Rectal smooth muscle tissue (tissue), 1 donor: ENCODE results near the gene DNAH17.

Source experiments
- H3K27ac ChIP-seq: one replicate; pipeline ENCODE4 v1.7.0; 2013; ENCODE audit warnings: low read depth, low read length, inconsistent platforms
- H3K27me3 ChIP-seq: one replicate; pipeline ENCODE4 v1.7.0; 2013; ENCODE audit warnings: low read length; ENCODE audit not compliant: control insufficient read depth, insufficient read depth
- H3K36me3 ChIP-seq: one replicate; pipeline ENCODE4 v1.7.0; 2013; ENCODE audit warnings: low read length; ENCODE audit not compliant: control insufficient read depth, insufficient read depth
- H3K4me1 ChIP-seq: one replicate; pipeline ENCODE4 v1.7.0; 2013; ENCODE audit warnings: low read length; ENCODE audit not compliant: control insufficient read depth, insufficient read depth
- H3K4me3 ChIP-seq: one replicate; pipeline ENCODE4 v1.7.0; 2013; ENCODE audit warnings: low read length
- H3K9ac ChIP-seq: one replicate; pipeline ENCODE4 v1.7.0; 2013; ENCODE audit warnings: low read length

Gene DNAH17, protein sequence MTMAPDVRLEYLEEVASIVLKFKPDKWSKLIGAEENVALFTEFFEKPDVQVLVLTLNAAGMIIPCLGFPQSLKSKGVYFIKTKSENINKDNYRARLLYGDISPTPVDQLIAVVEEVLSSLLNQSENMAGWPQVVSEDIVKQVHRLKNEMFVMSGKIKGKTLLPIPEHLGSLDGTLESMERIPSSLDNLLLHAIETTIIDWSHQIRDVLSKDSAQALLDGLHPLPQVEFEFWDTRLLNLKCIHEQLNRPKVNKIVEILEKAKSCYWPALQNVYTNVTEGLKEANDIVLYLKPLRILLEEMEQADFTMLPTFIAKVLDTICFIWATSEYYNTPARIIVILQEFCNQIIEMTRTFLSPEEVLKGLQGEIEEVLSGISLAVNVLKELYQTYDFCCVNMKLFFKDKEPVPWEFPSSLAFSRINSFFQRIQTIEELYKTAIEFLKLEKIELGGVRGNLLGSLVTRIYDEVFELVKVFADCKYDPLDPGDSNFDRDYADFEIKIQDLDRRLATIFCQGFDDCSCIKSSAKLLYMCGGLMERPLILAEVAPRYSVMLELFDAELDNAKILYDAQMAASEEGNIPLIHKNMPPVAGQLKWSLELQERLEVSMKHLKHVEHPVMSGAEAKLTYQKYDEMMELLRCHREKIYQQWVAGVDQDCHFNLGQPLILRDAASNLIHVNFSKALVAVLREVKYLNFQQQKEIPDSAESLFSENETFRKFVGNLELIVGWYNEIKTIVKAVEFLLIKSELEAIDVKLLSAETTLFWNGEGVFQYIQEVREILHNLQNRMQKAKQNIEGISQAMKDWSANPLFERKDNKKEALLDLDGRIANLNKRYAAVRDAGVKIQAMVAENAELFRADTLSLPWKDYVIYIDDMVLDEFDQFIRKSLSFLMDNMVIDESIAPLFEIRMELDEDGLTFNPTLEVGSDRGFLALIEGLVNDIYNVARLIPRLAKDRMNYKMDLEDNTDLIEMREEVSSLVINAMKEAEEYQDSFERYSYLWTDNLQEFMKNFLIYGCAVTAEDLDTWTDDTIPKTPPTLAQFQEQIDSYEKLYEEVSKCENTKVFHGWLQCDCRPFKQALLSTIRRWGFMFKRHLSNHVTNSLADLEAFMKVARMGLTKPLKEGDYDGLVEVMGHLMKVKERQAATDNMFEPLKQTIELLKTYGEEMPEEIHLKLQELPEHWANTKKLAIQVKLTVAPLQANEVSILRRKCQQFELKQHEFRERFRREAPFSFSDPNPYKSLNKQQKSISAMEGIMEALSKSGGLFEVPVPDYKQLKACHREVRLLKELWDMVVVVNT (N-terminal part only)

DNA sequence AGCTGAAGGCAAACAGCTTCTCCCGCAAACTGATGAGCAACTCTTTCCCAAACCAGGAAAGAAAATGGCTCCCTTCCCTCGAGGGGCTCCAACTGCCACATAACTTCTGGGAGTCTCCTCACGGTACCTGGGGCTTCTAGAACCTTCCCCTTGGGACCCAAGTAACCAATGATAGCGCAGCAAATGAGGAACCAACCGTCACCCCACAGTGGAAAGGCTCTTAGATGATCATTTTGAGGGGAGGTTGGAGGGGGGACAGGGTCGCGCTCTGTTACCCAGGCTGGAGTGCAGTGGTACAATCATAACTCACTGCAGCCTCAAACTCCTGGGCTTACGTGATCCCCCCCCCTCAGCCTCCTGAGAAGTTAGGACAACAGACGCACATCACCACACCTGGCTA, at the start of gene DNAH17:
TSS of gene DNAH17 (minus strand) at position 101 of the 400 bp plus-strand sequence. CDS start 2,339 bp downstream, outside the sequence.
- Histone ChIP-seq H3K4me3 (no peak within 1 kb of the TSS), H3K9ac (no peak within 1 kb of the TSS), H3K27me3 (no peaks in the 10 kb centered on the region), H3K36me3 (no peaks in the 10 kb centered on the region), H3K4me1 (no peaks in the 10 kb centered on the region), H3K27ac (no peak within 1 kb of the TSS)

DNA sequence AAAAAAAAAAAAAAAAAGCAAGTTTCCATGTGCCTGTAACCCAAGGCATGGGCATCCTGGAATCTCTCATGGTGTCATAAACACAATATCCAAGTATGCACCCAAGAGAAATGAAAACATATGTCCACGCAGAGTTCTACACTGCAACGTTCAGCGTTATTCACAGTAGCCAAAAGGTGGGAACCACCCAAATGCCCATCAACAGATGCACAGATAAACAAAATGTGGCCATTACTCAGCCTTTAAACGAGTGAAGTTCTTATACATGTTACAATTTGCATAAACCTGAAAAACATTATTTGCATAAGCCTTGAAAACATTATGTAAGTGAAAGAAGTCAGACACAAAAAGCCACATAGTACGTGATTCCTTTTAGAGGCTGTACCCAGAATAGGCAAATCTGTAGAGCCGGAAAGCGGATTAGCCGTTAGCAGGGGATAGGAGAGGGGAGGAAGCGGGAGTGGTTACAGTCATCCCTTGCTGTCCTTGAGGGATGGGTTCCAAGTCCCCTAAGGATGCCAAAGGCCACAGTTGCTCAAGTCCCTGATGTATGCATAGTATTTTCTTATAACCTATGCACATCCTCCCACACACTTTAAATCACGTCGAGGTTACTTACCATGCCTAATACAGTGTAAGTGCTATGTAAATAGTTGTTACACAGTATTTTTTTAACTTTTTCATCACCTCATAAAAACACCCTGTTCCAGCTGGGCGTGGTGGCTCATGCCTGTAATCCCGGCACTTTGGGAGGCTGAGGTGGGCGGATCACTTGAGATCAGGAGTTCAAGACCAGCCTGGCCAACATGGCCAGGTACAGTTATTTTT, 47.3 kb upstream of the DNAH17 start:
- Histone ChIP-seq H3K4me1 (no peaks in the 10 kb centered on the region), H3K27me3 (no peaks in the 10 kb centered on the region), H3K27ac (no peak overlapping the region), H3K9ac (no peak overlapping the region), H3K4me3 (no peak overlapping the region), H3K36me3 (no peaks in the 10 kb centered on the region)

DNA sequence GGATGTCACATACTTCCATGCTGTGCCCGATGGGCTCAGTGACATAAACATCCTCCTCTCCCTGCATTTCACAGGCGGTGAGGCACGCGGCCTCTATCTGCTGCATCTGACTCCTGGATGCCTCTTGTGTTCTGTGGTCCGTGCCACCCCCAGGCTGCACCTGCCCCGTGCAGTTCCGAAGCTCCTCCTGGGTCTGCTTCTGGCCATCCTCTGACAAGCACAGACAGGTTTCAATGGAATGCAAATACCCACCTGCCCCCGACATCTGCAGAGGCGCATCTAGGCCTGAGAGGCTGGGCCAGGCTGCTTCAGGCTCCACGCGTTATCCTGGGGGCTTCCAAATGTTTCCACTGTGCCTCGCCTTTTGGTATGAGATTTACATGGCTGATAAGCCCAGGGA, 46.3 kb upstream of the DNAH17 start:
- Histone ChIP-seq H3K27ac (no peak overlapping the region), H3K9ac (no peak overlapping the region), H3K36me3 (no peaks in the 10 kb centered on the region), H3K4me3 (no peak overlapping the region), H3K4me1 (no peaks in the 10 kb centered on the region), H3K27me3 (no peaks in the 10 kb centered on the region)

DNA sequence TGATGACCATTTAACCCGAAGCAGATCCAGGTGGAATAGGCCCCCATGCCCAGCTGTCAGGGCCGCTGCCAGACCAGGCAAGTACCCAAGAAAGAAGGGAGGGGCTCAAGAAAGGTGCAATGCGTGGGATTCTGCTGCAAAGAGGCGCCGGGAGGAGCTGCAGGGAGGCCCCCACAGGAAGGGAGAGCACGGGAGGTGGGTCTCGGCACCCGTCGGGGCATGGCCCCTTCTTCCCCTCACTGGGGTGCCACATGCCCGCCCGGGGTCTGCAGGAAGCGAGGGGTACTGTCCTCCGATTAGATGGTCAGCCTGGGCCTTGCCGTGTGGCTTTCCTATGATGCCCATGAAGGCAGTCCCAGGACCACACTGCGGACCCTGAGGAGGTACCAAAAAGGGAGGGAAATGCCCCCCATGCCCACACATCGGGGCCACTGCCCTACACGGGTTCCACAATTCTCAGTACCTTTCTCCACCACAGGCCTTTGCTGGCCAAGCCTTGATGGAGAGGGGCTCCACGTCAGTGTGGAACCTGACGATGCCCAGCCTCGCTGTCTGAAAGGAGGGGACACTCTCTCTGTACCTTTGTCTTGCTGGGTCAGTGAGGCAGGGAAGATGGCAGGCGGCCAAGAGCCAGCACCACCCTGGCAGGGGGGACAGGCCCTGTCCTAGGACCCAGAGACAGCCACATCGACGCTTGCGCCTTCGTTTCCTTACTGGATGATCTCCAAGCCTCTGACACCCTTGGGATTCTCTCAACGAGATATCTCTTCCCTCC, 45.5 kb upstream of the DNAH17 start:
- H3K4me1 ChIP-seq, result peaks cover 1% of the 10 kb centered on the region
- H3K27ac ChIP-seq, result no peak overlapping the region
- no peaks in the 10 kb centered on the region for H3K27me3 ChIP-seq
- no peaks in the 10 kb centered on the region for H3K36me3 ChIP-seq
- no peak overlapping the region for H3K4me3 ChIP-seq
- H3K9ac ChIP-seq, result no peak overlapping the region

DNA sequence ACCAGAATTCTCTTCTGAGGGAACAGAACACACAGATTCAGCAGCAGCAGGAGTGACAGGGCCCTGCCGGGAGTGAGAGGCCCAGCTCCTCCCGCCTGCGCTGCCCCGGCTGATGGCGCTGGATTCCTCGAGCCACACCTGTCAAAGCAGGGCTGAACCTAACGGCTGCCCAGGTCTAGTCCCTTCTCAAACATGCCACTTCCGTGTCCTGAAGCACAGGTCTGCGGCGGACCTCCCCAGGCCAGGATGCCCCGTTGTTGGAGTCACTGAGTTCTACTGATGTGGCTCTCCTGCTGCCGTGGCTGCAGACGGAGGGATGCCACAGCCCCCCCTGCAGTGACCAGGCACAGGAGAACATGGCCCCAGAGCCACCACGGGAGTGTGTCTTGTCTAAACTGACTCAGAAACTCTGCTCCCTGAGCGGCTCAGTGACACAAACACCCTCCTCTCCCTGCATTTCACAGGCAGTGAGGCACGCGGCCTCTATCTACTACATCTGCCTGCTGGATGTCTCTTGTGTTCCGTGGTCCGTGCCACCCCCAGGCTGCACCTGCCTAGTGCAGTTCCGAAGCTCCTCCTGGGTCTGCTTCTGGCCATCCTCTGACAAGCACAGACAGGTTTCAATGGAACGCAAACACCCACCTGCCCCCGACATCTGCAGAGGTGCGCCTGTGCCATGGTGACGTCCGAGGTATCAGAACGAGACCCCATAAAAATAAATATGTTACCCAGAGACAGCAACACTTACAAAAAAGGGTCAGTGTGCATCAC, 44.7 kb upstream of the DNAH17 start:
- Histone ChIP-seq H3K27ac (no peak overlapping the region), H3K36me3 (no peaks in the 10 kb centered on the region), H3K27me3 (no peaks in the 10 kb centered on the region)

DNA sequence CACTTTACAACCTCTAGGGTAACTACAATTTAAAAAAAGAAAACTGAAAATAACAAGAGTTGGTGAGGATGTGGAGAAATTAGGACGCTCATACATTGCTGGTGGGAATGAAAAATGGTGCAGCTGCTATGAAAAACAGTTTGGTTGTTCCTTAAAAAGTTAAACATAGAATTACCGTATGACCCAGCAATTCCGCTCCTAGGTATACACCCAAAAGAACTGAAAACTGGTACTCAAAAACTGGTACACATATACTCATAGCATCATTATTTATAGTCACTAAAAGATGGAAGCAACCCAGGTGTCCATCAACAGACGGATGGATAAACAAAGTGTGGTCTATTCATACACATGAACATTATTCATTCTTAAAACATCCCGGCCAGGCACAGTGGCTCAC, 42.9 kb upstream of the DNAH17 start:
- Histone ChIP-seq H3K9ac (no peak overlapping the region), H3K4me1 (peaks cover 6% of the 10 kb centered on the region), H3K36me3 (no peaks in the 10 kb centered on the region), H3K27ac (no peak overlapping the region), H3K27me3 (no peaks in the 10 kb centered on the region), H3K4me3 (no peak overlapping the region)

More for the DNA sequence above, 44.7 kb upstream of the DNAH17 start:
- Histone ChIP-seq H3K9ac (no peak overlapping the region), H3K4me3 (no peak overlapping the region), H3K4me1 (peaks cover 6% of the 10 kb centered on the region)

DNA sequence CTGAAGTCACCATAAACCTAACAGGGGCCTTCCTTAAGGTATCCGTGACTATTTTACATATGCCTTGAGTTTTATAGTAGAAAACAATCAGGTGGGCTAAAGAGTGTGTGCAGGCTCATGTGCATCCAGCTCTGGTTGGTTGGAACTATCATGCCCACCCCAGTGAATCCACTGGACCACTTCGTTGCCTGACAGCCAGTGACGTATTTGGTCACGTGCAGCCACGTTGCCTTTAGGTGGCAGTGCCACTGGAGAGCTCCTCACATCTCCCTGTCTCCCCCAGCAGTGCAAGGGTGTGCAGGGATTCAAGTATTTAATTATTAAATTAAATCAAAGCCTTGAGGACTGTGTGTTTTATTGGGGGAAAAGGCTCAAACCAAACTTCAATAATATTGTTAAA, 42.1 kb upstream of the DNAH17 start:
- no peak overlapping the region for H3K9ac ChIP-seq
- no peak overlapping the region for H3K27ac ChIP-seq
- H3K36me3 ChIP-seq, result no peaks in the 10 kb centered on the region
- H3K27me3 ChIP-seq, result no peaks in the 10 kb centered on the region
- peaks cover 6% of the 10 kb centered on the region for H3K4me1 ChIP-seq
- H3K4me3 ChIP-seq, result no peak overlapping the region

DNA sequence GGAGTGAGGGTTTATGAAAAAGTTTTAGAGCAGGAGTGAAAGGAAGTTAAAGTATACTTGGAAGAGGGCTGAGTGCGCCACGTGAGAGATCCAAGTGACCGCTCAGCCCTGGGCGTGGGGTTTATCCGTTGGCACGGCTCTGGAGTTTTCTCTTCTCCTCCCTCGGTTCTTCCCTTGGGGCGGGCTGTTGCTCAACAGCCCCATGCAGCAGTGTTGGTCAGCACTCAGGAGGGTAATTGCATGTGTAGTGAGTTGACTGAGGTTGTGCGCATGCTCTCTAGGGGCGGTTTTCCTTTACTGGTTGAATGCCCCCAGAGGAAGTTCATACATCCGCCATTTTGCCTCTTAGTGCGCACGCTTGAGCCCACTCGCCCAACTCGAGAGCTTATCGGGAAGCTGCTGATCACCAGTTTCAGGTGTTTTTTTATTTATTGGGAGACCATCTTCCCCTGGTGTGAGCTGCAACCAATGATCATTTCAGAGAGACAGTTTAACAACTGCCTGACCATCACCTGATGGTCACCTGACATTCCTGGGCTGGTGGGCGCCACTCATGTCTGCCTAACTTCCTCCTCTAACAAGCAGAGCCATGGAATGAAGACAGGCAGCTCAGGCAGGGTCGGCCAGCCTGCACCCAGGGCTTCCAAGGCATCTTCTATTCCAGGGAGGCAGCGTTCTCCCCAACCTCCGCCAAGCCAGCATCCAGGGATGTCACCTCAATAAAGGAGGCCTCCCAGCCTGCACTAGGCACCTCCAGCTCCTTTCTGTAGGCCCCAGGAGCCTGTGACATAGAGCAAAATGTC, 41.3 kb upstream of the DNAH17 start:
- Histone ChIP-seq H3K27ac (no peak overlapping the region), H3K9ac (no peak overlapping the region), H3K27me3 (no peaks in the 10 kb centered on the region), H3K36me3 (no peaks in the 10 kb centered on the region), H3K4me3 (no peak overlapping the region), H3K4me1 (peaks cover 6% of the 10 kb centered on the region)

DNA sequence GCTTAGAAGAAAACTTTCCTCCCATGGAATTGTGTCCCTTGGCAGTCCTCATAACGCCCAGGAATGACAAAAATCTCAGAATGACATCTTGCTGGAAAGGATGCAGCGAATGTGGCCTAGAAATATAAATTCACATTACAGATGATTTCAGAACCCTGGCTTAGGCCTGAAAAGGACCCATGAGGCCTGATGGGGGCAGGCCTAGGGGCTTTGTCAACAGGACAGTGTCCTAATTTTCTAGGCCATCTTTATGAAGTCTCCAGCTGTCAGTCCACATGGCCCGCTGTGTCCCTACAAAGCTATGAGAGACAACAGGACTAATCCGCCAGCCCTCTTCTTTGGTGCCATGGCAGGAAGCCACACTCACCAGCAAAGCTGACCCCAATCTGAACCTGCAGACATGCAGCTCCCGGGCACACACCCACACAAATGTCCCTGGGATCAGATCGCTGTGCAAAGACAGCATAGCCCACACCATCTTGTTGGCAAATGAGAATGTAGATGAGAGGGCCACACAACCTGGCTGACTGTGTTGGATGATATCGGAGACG, 40.4 kb upstream of the DNAH17 start:
- H3K36me3 ChIP-seq, result no peaks in the 10 kb centered on the region
- H3K27me3 ChIP-seq, result no peaks in the 10 kb centered on the region
- H3K4me1 ChIP-seq, result peaks cover 6% of the 10 kb centered on the region
- no peak overlapping the region for H3K9ac ChIP-seq
- H3K4me3 ChIP-seq, result no peak overlapping the region
- H3K27ac ChIP-seq, result no peak overlapping the region

DNA sequence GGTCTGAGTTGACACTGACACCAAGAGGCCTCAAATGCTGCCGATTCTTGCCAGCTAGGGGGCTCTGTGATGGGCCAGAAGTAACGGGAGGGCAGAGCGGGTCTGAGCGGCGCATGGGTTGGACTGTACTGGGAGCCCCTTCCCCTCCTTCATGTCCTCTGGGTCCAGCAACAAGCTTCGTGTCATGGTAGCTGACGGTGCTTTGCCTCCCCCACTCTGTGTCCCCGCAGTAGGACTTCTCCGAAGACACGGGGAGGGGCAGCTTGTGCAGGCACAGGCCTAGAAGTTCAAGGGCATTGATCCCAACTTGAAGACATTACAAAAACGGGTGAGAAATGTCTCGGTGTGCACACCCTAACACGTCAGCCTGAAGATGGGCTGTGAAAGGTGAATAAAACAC, 39.8 kb upstream of the DNAH17 start:
- Histone ChIP-seq H3K9ac (no peak overlapping the region), H3K4me1 (peaks cover 11% of the 10 kb centered on the region), H3K4me3 (no peak overlapping the region), H3K36me3 (no peaks in the 10 kb centered on the region), H3K27ac (no peak overlapping the region), H3K27me3 (no peaks in the 10 kb centered on the region)
